GM18505 (cell line): ENCODE measurements around the gene CKAP2L.
A peak's percentile ranks its signal among the peaks of the same experiment; 100 is the strongest.
"Not testable (repeated sequence)": the region's sequence is repeated elsewhere in the genome, so short reads cannot be mapped to it uniquely, and the experiment has no call there.

Source experiments
- ATAC-seq: cut with Tn5 transposase; IDR thresholded peaks from one replicate; pipeline ENCODE4 v1.9.1; 2021; ENCODE audit not compliant: unreplicated experiment
- POLR2A ChIP-seq: IDR thresholded peaks from 4 replicates; pipeline ENCODE4 v1.6.1; 2011; ENCODE audit warnings: borderline replicate concordance; ENCODE audit not compliant: insufficient read depth, insufficient read length; ENCODE audit errors: extremely low read depth

Gene CKAP2L

DNA sequence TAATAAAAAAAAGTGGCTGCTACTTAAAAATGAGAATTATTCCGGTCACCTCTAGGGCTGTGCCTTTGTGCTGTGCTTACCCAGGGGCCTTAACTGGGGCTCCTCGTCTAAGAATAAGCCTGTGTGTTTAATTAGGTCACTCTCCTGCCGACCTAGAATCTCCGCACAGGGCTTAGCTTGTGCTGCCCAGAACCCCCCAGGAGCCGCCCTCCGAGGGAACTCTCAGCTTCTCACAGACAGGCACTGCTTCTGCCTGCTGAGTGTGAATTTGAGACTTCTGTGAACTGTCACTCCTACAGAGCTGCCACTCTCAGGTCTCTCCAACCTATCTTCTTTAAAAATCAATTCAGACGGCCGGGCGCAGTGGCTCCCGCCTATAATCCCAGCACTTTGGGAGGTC is 55.4 kb downstream of the CKAP2L start:
- no peak for ATAC-seq
- no peak for TF ChIP-seq POLR2A

DNA sequence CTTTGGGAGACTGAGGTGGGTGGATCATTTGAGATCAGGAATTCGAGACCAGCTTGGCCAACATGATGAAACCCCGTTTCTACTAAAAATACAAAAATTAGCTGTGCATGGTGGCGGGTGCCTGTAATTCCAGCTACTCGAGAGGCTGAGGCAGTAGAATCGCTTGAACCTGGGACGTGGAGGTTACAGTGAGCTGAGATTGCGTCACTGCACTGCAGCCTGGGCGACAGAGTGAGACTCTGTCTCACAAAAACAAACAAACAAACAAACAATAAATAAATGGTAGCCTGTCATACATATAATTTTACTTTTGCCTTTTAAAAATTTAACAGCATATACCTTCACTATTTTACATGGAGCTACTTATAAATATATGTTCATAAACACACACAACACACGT is 57.5 kb downstream of the CKAP2L start:
- not testable (repeated sequence) for ATAC-seq

DNA sequence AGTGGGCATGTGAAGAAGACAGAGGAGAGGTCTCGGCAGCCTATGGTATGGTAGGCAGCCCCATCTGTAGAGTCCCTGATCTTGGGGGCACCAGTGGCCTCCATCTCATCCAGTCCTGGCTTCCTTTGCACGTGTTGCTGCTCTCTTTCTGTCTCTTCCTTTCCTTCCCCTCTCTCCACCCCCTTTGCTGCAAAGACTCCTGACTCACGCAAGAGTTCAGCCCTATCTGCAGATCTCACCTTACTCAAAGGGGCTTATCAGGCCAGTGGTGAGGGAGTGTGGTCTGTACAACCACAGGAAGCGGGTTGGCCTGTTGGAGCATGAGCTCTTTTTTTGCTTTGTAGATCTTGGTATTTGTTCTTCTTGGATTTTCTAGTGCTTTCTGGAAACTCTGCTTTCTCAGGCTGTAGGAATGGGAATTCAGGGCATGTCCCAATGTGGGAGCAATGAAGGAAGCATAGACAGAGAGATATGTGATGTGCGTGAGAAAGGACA is 58.2 kb downstream of the CKAP2L start:
- TF ChIP-seq POLR2A = no peak
- ATAC-seq = peak; percentile 41

DNA sequence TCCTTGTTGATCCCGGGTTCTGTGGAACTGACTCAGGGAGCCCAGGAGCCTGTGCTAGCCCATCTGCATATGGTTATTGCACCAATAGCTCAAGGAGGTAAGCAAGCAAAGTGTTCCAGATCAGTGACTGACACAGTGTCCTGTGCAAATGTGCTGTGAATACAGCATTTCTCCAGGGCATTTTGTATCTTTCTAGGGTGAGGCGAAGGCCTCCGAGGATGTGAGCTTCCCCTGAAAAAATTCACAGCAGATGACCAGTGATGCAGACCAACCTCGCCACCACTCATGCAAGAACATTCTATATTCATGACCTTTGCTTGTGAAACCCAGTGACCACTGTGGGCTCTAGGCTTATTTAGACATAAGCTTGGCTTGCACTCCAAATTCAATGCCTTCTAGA is 58.8 kb downstream of the CKAP2L start:
- TF ChIP-seq POLR2A = no peak
- no peak for ATAC-seq

DNA sequence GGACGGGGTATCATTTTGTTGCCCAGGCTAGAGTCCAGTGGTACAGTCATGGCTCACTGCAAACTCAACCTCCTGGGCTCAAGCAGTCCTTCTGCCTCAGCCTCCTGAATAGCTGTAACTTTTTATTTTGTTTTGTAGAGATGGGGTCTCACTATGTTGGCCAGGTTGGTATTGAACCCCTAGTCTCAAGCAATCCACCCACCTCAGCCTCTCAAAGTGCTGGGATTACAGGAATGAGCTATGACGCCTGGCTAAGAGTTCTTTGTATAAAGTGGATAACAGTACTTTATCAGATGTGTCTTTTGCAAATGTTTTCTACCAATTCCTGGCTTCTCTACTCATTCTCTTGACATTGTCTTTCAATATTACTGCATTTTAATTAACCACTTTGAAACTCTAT is 60.7 kb downstream of the CKAP2L start:
- no peak for TF ChIP-seq POLR2A
- ATAC-seq = no peak

DNA sequence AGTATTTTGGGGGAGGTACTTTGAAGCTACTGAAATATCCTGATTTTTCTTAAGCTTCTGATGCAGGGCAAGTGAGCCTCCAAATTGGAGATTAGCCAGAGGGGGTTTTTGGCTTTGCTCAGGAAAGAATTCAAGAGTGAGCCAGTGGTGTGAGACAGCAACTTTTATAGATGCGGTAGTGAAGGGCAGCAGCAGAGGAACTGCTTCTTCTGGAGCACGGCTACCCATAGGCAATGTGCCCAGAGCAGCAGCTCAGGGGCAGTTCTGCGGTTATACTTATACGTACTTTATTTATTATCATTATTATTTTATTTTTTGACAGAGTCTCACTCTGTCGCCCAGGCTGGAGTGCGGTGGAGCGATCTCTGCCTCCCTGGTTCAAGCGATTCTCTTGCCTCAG is 63.4 kb downstream of the CKAP2L start:
- no peak for ATAC-seq
- TF ChIP-seq POLR2A = no peak

DNA sequence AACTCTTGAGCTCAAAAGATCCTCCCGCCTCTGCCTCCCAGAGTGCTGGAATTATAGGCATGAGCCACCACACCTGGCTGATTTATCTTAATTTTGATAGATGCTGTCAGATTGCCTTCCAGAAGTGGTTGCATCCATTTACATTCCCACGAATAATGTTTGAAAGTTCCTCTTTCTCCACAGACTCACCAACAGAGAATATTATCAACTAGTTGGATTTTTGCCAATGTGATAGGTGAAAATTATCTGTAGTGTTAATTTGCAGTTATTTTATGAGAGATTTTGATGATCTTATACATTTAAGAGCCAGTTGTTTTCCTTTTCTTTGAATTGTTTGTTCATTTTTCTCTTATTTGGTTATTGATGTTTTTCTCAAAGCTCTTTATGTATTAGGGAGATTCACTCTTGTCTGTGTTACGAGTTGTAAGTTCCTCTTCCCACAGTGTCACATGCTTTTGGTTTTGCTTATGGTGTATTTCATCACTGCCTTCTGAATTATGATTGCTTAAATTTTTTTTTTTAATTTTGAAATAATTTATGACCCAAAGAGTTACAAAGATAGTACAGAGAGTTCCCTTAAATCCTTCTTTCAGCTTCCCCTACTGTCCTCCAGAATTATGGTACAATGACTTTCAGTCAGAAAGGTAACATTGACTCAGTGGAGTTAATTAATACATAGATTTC is 64.3 kb downstream of the CKAP2L start:
- no peak for ATAC-seq
- no peak for TF ChIP-seq POLR2A

DNA sequence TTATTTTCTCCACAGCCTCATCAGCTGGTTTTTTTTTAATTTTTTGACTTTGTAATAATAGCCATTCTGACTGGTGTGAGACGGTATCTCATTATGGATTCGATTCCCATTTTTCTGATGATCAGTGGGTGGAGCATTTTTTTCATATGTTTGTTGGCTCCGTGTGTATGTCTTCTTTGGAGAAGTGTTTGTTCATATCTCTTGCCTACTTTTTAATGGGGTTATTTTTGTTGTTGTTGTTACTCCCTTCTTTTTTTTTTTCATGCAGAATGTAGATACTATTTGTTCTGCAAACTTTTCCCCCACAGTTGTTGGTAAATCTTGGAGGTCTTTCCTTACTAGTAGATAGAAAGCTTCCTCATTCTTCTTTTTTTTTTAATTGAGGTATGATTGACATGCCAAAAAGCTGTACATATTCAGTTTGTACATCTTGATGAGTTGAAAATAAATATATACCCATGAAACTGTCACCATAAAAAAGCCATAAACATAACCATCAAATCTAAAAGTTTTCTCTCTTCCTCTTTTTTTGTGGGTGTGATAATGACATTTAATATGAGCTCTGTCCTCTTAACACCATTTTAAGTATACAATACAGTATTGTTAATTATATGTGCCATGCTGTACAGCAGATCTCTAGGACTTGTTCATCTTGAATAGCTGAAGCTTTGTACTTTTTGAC is 65.4 kb downstream of the CKAP2L start:
- no peak for ATAC-seq
- no peak for TF ChIP-seq POLR2A

DNA sequence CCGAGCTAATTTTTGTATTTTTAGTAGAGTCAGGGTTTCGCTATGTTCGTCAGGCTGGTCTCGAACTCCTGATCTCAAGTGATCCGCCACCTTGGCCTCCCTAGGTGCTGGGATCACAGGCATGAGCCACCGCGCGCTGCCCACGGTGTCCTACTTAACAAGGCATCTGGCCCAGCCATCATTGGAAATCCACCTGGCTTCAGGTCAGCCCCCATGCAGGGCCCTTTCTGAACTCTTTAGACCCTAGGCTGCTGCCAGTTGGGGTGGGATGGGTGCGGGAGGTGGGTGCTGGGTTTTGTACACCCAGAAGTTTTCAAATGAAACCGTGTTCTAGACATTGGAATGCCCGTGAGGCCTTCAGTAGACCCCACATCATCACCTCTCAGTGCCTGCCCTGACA is 70.2 kb downstream of the CKAP2L start:
- no peak for ATAC-seq

DNA sequence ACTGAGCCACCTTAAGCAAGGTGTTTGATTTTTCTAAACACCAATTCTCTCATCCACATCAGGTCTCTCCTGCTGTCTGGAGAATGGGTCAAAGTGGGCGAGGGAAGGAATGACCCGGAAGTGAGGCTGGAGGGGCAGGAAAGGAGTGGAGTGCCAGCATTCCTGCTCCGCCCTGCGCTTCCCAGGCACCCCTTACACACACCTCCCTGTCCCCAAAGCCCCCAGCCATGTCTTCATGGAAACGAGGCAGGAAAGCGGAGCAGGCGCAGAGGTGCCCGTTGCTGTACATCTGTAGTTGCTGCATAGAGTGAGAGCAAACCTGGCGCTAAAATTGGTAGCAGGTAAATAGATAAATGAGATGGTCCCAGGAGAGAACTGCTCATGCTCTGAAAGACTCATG is 70.8 kb downstream of the CKAP2L start:
- ATAC-seq = no peak
- no peak for TF ChIP-seq POLR2A

More for the DNA sequence above, 70.2 kb downstream of the CKAP2L start:
- no peak for TF ChIP-seq POLR2A

DNA sequence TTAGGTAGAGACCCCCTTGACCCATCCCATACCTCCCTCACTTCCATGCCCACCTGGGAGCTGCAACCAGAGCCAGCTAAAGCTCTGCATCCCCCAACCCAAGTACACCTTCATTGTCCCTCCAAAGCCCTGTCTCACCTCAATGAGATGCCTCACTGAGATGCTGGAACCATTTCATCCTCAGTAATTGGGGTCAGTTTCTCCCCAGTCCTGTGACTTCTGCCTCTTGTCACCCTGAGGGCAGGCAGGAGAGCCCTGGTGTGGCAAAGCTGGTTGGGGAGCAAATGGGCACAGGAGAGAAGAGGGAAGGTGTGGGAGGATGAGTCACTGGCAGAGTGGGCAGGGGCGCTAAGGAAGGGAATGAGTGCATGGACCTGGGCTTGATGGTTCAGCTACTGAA is 71.5 kb downstream of the CKAP2L start:
- no peak for ATAC-seq

DNA sequence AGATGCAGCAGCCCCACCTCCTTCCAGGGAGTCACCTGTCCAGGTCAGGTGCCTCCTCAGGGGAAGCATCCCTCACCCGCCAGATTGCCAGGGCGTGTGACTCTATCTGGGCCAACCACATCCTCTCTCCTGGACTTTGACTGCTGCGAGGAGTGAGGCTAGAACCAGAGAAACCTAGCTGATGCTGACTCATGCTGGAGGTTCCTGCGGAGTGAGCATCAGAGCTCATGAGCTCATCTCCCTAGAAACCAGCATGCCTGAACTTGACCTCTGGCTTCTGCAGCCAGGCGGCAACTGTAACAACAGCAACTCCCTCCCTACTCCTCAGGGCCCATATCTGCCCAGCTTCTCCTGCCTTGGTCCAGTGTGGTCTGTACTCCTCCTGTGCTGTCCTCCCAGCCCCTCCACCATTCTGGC is 71.9 kb downstream of the CKAP2L start:
- TF ChIP-seq POLR2A = no peak
- ATAC-seq = peak; percentile 75

More for the DNA sequence above, 71.5 kb downstream of the CKAP2L start:
- no peak for TF ChIP-seq POLR2A

DNA sequence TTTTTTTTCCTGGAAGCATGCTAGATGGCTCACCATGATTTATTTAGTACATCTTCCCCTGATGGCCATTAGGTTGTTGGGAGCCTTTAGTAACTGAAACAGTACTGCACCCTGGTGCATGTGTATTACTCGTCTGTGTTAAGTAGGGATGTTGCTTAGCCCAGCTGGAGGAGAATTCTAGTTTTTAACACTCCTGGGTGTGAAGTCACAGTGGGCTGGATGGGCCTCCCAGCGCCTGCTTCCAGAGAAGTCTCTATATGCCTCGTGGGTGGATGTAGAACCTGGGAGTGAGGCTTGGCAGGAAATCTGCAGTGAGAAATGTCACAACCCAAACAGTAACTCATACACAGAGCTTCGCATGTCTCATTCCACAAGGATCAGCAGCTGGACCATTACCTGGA is 72.5 kb downstream of the CKAP2L start:
- no peak for TF ChIP-seq POLR2A
- ATAC-seq = no peak

DNA sequence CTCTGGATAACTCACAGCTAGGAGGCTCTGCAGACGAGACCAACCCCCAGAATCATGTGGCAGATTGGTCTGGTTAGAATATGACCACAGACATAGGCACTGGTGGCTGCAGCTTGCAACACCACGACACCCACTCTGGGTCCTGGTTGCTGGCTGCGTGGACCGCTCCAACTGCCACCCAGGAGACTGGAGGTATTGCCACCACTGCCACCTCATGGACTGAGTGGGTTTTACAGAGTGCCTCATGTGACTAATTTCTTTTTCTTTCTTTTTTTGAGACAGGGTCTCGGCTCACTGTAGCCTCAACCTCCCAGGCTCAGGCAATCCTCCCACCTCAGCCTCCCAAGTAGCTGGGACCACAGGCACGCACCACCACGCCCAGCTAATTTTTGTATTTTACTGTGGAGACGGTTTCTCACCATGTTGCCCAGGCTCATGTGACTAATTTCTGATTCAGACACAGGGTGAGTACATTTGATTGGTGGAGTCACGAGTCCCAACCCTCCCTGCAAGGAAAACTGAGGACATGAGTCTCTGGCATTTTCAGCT is 73.5 kb downstream of the CKAP2L start:
- TF ChIP-seq POLR2A = no peak
- ATAC-seq = peak; percentile 48
